ENCODE data around the gene XKR3. TPM values are rescaled to one million over a fixed set of nuclear protein-coding genes. Genes with fewer than 3 reads are reported as not detected.
"Not testable (repeated sequence)": the region's sequence is repeated elsewhere in the genome, so short reads cannot be mapped to it uniquely, and the experiment has no call there.

The XKR3 gene
- total RNA-seq, 4 donors from 2014 or later, result not detected

DNA sequence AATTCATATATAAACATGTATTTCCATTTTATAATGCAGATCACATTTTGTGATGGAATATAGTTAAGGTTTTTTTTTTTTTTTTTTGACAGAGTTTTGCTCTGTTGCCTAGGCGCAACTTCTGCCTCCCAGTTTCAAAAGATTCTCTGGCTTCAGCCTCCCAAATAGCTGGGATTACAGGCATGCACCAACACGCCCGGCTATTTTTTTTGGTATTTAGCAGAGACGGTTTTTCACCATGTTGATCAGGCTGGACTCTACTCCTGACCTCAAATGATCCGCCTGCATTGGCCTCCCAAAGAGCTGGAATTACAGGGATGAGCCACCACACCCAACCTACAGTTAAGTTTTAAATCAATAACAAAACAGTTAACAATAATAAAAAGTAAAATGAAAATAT, 18.8 kb downstream of the XKR3 start:
- TF ChIP-seq, protein P1, sequence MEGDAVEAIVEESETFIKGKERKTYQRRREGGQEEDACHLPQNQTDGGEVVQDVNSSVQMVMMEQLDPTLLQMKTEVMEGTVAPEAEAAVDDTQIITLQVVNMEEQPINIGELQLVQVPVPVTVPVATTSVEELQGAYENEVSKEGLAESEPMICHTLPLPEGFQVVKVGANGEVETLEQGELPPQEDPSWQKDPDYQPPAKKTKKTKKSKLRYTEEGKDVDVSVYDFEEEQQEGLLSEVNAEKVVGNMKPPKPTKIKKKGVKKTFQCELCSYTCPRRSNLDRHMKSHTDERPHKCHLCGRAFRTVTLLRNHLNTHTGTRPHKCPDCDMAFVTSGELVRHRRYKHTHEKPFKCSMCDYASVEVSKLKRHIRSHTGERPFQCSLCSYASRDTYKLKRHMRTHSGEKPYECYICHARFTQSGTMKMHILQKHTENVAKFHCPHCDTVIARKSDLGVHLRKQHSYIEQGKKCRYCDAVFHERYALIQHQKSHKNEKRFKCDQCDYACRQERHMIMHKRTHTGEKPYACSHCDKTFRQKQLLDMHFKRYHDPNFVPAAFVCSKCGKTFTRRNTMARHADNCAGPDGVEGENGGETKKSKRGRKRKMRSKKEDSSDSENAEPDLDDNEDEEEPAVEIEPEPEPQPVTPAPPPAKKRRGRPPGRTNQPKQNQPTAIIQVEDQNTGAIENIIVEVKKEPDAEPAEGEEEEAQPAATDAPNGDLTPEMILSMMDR (IDR thresholded peaks at IDR 0.05), result no peak
- no peak for ATAC-seq (ENCODE audit: low FRiP score)

DNA sequence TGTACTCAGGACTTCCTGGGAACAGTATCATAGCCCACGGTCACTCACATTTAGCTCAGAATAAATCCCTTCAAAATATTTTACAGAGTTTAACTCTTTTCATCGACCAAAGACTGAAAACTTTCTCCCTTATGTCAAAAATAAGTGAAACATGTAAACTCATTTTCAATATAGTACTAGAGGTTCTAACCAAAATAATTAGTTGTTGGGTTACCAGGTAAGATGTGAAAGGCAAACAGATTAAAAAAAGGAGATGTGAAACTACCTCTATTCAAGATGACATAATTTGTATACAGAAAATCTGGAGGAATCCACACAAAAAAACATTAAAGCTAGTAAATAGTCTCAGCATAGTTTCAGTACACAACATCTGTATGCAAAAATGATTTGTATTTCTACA, 20.3 kb downstream of the XKR3 start:
- TF ChIP-seq, protein P1 (IDR thresholded peaks at IDR 0.05), result no peak

More for the DNA sequence above, 18.8 kb downstream of the XKR3 start:
- DNase-seq (ENCODE audit: low spot score), result no peak

DNA sequence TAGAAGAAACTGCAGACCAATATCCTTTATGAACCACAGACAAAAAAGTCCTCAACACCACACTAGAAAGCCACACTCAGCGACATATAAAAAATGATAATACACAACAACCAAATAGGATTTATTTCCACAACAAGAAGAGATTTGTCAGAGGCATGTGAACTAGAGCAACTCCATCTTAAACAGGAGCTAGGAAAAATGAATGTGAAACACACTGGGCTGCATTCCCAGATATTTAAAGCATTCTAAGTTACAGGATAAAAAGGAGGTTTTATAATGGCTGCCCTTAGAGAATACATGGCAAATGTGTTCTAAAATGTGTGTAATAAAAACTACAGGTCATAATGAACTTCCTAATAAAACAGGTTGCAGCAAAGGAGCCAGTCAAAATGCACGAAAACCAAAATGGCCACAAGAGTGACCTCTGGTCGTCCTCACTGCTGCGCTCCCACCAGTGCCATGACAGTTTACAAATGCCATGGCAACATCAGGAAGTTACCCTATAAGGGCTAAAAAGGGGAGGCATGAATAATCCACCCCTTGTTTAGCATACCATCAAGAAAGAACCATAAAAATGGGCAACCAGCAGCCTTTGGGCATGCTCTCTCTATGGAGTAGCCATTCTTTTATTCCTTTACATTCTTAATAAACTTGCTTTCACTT, 21.8 kb downstream of the XKR3 start:
- ATAC-seq (ENCODE audit: low FRiP score) (no peak), DNase-seq (ENCODE audit: low spot score) (no peak)
- TF ChIP-seq, protein P1 (IDR thresholded peaks at IDR 0.05), result no peak

More for the DNA sequence above, 20.3 kb downstream of the XKR3 start:
- DNase-seq (ENCODE audit: low spot score), result no peak
- no peak for ATAC-seq (ENCODE audit: low FRiP score)

DNA sequence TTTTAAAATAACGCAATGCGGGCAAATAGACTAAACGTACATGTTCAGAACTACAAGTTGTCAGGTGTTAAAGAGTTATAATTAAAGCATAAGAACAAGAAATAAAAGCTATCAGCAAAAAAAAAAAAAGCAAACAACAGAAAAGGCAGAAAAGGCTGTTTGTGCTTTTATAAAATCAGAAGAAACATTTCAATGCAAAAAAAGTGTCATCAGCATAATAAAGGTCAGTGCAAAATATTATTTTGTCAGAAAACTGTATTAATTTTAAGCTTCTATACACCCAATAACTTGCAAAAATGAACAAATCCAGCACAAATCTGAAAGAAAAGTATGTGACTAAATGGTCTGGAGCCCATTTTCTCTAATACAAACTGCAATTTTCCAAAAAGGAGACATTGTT, 23.6 kb downstream of the XKR3 start:
- no peak for ATAC-seq (ENCODE audit: low FRiP score)
- TF ChIP-seq, protein P1 (IDR thresholded peaks at IDR 0.05), result no peak
- no peak for DNase-seq (ENCODE audit: low spot score)

DNA sequence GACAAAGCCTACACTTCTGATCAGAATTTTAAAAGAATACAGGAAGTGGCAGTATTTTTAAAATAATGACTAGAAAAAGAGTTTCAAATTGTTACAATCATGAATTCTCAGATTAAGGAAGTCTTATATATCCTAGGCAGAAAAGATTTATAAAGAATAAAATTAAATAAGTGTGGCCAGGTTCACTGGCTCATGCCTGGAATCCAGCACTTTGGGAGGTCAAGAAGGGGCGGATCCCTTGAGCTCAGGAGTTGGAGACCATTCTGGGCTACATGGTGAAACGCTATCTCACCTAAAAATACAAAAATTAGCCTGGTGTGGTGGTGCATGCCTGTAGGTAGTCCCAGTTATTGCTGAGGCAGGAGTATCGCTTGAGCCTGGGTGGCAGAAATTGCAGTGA, 24.1 kb downstream of the XKR3 start:
- DNase-seq (ENCODE audit: low spot score), result no peak
- TF ChIP-seq, protein P1 (IDR thresholded peaks at IDR 0.05), result no peak
- ATAC-seq (ENCODE audit: low FRiP score), result no peak

DNA sequence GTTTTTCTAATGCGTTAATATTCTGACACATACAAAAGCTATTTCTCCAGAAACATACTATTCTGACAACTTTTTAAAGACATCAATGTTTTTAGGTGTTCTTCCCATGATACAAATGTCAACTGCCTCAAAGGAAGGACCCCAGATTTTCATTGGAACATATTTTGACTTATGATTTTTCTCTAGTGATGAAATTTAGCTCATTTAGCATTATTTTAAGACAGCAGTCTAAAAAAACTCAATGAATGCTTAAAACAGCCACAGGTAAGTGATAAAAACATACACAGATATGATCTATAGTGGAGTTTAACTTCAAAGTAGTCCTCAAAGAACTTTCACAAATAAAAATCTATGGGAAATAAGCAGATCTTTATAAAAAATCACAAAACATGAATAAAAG, 24.9 kb downstream of the XKR3 start:
- DNase-seq (ENCODE audit: low spot score) (no peak), ATAC-seq (ENCODE audit: low FRiP score) (no peak)
- TF ChIP-seq, protein P1 (IDR thresholded peaks at IDR 0.05), result no peak

DNA sequence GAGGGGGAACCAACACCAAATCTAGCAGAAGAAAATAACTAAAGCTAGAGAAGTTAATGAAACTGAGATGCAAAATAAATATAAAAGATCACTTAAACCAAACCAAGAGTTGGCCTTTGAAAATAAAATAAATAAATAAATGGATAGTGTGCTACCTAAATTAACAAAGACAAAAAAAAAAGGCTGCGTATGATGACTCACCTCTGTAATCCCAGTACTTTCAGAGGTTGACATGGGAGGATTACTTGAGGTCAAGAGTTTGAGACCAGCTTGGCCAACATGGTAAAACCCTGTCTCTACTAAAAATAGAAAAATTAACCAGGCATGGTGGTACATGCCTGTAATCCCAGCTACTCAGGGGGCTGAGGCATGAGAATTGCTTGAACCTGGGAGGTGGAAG, 29.7 kb downstream of the XKR3 start:
- DNase-seq (ENCODE audit: low spot score); ATAC-seq (ENCODE audit: low FRiP score): not testable (repeated sequence)
